HG03039 (cell line): ENCODE results near the gene GNPAT.
"Not testable (repeated sequence)": the region's sequence is repeated elsewhere in the genome, so short reads cannot be mapped to it uniquely, and the experiment has no call there.

Experiments used
- ATAC-seq: cut with Tn5 transposase; IDR thresholded peaks from one replicate; pipeline ENCODE4 v1.9.1; 2021; ENCODE audit warnings: mild to moderate bottlenecking, moderate library complexity; ENCODE audit not compliant: unreplicated experiment

GNPAT gene

GRCh38 chr1:231212301-231212700, 28.7 kb upstream of the GNPAT start:
- ATAC-seq = not testable (repeated sequence)

GRCh38 chr1:231213831-231214573, 27.0 kb upstream of the GNPAT start:
- ATAC-seq = no peak

GRCh38 chr1:231214918-231215680, 25.9 kb upstream of the GNPAT start:
- no peak for ATAC-seq

GRCh38 chr1:231215681-231216385, 25.2 kb upstream of the GNPAT start:
- no peak for ATAC-seq

DNA sequence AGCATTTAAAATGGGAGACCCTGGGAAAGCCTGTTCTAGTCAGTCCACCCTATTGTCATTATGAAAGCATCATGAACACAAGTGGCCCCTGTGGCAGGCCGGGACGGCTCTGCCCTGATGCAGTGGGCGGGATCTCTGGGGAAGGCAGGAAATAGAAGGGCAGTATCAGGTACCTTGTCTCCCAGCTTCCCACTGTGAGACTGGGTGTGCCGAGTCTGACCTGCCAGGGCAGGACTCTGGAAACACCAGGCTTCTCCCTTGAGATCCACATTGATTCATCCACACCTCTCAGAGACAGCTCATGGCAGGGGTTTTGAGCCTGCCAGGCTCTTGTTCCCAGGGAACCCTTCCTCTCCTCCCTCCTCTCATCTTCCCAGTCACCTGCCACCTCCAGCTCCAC, 24.5 kb upstream of the GNPAT start:
- no peak for ATAC-seq

DNA sequence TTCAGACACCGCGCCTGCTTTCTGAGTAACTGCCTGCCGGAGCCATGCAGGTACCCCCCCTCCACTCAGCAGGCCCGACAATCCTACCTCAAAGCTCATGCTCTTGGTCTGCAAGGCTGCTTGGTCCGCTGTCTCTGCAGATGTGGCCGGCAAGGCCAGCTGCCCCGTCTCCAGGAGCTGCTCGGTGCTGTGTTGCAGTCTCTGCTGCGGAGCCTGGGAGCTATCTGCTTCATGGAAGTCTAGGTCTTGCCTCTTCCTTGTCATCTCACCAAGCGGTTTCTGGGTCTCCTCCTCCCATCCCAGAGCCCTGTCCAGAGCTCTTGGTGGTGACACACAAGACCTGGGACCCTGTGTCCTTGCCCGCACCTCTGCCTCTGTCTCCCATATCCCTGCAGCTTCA, 24.0 kb upstream of the GNPAT start:
- ATAC-seq = no peak

- ATAC-seq = no peak
Observed at GRCh38 chr1:231218078-231218477, 22.9 kb upstream of the GNPAT start.

DNA sequence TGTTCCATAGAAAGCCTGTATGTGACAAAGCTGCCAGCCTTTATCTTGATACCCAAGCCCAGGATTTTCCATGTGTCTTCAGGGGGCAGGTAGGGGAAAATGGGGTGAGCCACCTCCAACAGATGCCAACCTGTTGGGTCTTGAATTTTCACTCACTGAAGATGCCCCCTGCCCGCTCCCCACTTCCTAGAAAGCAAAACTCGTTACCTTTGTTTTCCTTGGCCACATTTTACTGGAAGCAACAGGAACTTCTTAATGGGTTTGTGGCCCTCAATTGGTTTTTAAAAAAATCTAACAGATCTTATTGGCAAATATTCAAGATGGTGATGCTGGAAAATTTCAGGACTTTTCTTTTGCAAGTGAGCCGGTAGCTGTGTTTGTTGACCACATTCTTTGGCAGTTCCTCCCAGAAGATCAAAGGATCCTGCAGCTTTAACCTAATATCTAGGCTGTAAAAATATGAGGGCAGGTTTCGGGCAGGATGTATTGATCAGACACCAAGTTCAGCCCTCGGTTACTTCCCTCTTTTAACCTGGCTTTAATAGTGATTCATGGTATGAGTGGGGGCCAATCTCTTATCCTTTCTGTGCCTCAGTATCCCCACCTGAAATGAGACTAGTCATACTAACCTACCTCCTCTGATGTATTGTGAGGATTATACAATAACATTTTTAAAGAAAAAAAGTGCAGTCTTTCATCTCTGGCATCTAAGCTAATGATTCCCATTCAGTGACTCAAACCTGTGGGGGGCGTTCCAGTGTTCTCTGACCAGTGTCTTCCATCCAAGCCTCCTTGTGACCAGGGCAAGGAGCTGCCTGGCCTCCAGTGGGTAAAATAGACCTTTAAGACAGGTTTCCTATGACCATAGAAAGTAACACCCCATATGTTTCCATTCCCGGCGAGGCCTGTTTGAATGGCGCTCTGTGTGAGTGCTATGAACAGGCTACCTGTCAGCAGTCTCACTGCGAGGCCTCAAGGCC, 21.3 kb upstream of the GNPAT start:
- ATAC-seq = no peak

DNA sequence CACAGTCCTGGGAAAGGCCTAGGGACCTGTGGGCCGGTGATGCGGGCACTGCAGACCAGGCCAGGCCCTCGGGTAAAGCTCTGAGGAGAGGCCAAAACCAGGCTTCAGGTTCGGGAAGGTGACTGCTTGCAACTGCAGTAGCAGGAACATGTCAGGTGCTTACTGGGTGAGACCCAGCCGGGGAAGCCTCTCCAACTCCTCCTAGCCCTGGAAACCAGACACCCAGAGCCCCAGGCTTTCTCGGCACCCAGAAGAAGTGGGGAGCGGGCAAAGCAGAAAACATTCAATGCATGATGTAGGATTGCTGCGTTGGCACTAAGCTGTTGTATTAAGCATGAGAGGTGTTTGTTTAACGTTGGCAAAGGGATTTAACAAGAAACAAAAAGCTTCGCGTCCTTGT, 20.2 kb upstream of the GNPAT start:
- no peak for ATAC-seq

DNA sequence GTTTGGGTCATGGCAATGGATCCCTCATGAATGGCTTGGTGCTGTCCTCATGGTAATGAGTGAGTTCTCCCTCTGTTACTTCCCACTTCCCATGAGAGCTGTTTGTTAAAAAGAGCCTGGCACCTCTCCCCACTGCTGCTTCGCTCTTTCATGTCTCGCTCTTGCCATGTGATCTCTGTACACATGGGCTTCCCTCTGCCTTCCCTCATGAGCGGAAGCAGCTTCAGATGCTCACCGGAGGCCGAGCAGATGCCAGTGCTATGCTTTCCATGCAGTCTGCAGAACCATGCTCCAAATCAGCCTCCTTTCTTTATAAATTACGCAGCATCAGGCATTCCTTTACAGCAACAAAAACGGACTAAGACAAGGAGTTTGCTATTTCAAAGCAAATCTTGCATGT, 14.9 kb upstream of the GNPAT start:
- no peak for ATAC-seq

- no peak for ATAC-seq
Observed at GRCh38 chr1:231231511-231231910, 9.5 kb upstream of the GNPAT start.

DNA sequence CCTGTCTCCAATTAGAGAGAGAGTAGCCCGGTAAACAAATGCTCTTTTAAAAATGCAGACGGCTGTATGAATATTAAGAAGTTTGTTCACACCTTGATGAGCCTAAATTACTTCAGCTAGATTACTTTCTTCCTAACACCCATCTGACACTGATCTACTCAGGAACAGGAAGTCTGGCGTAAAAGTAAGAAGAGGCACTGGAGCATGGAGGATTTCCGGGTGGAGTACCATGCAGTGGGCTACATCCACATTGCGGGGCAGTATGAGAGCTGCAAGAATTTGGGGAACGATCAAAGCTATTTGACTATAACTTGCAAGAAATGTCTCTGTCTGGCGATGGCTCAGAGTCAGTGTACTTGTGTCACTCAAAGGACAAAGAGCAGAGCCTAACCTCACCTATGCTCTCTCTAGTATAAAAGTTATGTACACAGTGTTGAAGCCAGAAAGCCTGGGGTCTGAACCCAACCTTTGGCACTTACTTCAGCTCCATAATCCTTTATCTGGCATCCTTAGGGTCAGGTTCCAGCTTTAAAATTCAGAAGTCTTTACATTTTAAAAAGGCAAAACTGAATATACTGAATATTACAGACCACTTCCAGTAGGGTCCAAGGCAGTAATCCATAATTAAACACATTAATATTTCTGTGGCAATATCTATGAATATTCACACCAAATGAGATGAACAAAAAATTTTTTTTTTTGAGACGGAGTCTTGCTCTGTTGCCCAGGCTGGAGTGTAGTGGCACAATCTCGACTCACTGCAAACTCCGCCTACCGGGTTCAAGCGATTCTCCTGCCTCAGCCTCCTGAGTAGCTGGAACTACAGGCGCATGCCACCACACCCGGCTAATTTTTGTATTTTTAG, 7.9 kb upstream of the GNPAT start:
- ATAC-seq = no peak

- ATAC-seq = no peak
Observed at GRCh38 chr1:231233735-231234417, 7.1 kb upstream of the GNPAT start.

DNA sequence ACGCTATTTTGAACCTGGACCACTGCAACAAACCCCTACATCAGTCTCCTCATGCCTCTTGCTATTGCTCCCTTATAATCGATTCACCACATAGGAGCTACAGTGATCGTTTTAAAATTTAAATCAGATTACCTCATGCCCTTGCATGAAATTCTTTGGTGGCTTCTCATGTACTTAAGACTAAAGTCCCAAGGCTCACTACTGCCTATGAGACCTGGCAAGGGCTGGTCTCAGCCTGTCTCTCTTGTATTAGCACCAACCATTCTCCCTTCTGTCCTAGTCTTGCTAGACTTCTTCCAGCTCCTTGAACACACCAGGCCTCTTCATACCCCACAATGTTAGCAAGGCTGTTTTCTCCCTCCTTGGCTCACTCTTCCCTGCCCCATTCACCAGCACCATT, 6.5 kb upstream of the GNPAT start:
- ATAC-seq = no peak

- no peak for ATAC-seq
Observed at GRCh38 chr1:231235526-231236207, 5.3 kb upstream of the GNPAT start.

GRCh38 chr1:231236208-231236591, 4.8 kb upstream of the GNPAT start:
- no peak for ATAC-seq

GRCh38 chr1:231236938-231237337, 4.1 kb upstream of the GNPAT start:
- ATAC-seq = no peak

DNA sequence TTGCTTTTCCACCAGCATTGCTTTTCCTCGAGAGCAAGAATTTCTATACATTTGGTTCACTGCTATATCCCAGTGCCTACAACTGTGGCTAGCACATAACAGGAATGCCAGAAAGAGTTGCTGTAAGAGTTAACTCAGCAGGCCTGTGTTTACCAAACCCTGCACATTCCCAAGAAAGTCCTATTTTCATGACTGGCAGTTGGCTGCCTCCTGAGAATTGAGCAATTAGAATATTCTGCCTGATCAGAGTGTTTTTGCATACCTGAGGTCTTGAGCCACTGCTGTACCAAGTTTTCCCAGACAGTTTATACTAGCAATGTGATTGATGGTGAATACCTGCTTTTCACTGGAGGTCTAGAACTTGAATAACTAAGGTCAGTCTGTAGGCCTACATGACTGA, 2.7 kb upstream of the GNPAT start:
- ATAC-seq = no peak

DNA sequence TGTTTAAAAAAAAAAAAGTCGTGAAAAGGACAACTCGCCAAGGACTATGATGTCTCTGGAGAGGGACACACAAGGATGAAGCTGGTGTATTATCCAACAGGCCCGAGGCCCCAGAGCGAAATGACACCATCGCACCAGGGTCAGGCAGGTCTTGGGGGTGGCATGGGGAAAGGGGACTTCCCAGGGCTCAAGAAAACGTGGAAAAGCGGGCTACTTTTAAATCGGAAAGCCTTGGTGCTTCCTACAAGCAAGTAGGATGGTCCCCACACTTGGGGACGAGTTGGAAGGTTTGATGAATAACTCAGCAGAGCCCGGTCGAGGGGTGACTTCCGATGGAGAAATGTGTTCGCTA, 505 bp upstream of the GNPAT start:
- no peak for ATAC-seq
